HCT116 (cell line): ENCODE measurements around the gene THAP8.

Experiments used
- CEBPB ChIP-seq: IDR thresholded peaks from 2 replicates; pipeline ENCODE4 v1.6.1; 2012; ENCODE audit warnings: low read depth
- CTCF ChIP-seq, 3 experiments: fragments of 200-600 bp in 1 of 3; sonication (generic) in 1 of 3; IDR thresholded peaks in 2 of 3; conservative IDR thresholded peaks in 1 of 3; 2 replicates each; pipeline ENCODE4 v1.5.1; 2012 to 2017; ENCODE audit warnings: low read depth in 2 of 3, low read length in 2 of 3, antibody characterized with exemption in 1 of 3, borderline replicate concordance in 1 of 3, control low read depth in 1 of 3, mild to moderate bottlenecking in 1 of 3, mixed read lengths in 1 of 3, mixed run types in 1 of 3, moderate library complexity in 1 of 3; ENCODE audit not compliant: insufficient read depth in 1 of 3

GRCh38 chr19:36031308-36031707, 22.8 kb downstream of the THAP8 start:
- TF ChIP-seq CTCF (IDR thresholded peaks at IDR 0.05 in 2 of 3, conservative IDR thresholded peaks at IDR 0.05 in 1 of 3; ENCODE audit: borderline replicate concordance in 1 of 3, insufficient read depth in 1 of 3, low read depth in 2 of 3, low read length in 2 of 3): no peak
- TF ChIP-seq CEBPB: no peak
